Tibial nerve (tissue), 4 donors: ENCODE data around the gene RAB11B. TPM values are rescaled to one million over a fixed set of nuclear protein-coding genes. Genes with fewer than 3 reads are reported as not detected.
"Not testable (repeated sequence)": the region's sequence is repeated elsewhere in the genome, so short reads cannot be mapped to it uniquely, and the experiment has no call there.

ENCODE experiments used
- DNase-seq, 2 donors: peaks; one replicate each; pipeline ENCODE4 v3.0.0-alpha.2; 2019; ENCODE audit warnings: low spot score in 2 of 2
- H3K27ac ChIP-seq, 4 donors: fragments of 200-600 bp; sonication (generic) in 3 of 4; one replicate each; pipeline ENCODE4 v1.5.1; 2017 to 2019; ENCODE audit warnings: mild to moderate bottlenecking in 1 of 4
- H3K27me3 ChIP-seq, 2 donors: fragments of 200-600 bp; sonication (generic) in 1 of 2; one replicate each; pipeline versions ENCODE4 v1.5.1 to v1.6.0; 2017 to 2019
- H3K36me3 ChIP-seq, 3 donors: fragments of 200-600 bp; sonication (generic); one replicate each; pipeline ENCODE4 v1.5.1; 2018 to 2019
- H3K4me1 ChIP-seq, 4 donors: fragments of 200-600 bp; sonication (generic) in 3 of 4; one replicate each; pipeline ENCODE4 v1.5.1; 2017 to 2019
- H3K4me3 ChIP-seq, 4 donors: fragments of 200-600 bp; sonication (generic) in 3 of 4; one replicate each; pipeline ENCODE4 v1.5.1; 2017 to 2019; ENCODE audit warnings: mild to moderate bottlenecking in 1 of 4, moderate library complexity in 1 of 4
- H3K9me3 ChIP-seq, 4 donors: fragments of 200-600 bp; sonication (generic) in 3 of 4; one replicate each; pipeline ENCODE4 v1.5.1; 2017 to 2019
- EP300 ChIP-seq, 2 donors: sonication (generic); formaldehyde crosslinking; IDR thresholded peaks; one replicate each; pipeline ENCODE4 v1.6.1; 2017; ENCODE audit warnings: antibody characterized with exemption in 2 of 2, mild to moderate bottlenecking in 1 of 2
- POLR2A ChIP-seq, 2 donors: fragments of 450-650 bp; IDR thresholded peaks; one replicate each; pipeline ENCODE4 v1.6.1; 2017; ENCODE audit warnings: antibody characterized with exemption in 2 of 2, mild to moderate bottlenecking in 2 of 2, moderate library complexity in 2 of 2
- WGBS, 2 donors: methylation state at CpG; one replicate each; pipeline ENCODE4 v1.1.5; 2018; 5-methylcytosine and 5-hydroxymethylcytosine counted together
- total RNA-seq, 4 donors: library from RNA; depleted of rRNA; stranded (reverse); fragments of >200 nt; gene quantifications; one replicate each; pipeline ENCODE4 v1.1.0, GENCODE V29; 2016
- TF ChIP-seq, protein P1 (sequence below), 5 experiments: fragments of 200-600 bp in 3 of 5; fragments of 450-650 bp in 2 of 5; sonication (generic) in 3 of 5; IDR thresholded peaks; one replicate each; pipeline ENCODE4 v1.5.1; 2016 to 2019; ENCODE audit warnings: antibody characterized with exemption in 5 of 5, mild to moderate bottlenecking in 3 of 5, moderate library complexity in 2 of 5

Gene RAB11B
- total RNA-seq, 4 donors from 2014 or later: 35.6 to 147 (median 68.9) TPM

- Histone ChIP-seq H3K27me3 (no peaks in the 10 kb centered on the region), H3K36me3 (peaks cover 0 to 26% (median 0%) of the 10 kb centered on the region in 3 donors), H3K4me1 (peaks cover 0 to 22% (median 16%) of the 10 kb centered on the region in 4 donors), H3K4me3 (no peak overlapping the region), H3K9me3 (no peaks in the 10 kb centered on the region), H3K27ac (no peak overlapping the region)
- TF ChIP-seq POLR2A (IDR thresholded peaks at IDR 0.05): no peak
- no peak for TF ChIP-seq EP300 (IDR thresholded peaks at IDR 0.05)
- no peak for DNase-seq
- 80 to 92% methylated on average over 6 of the region's 6 CpGs for WGBS, 2 donors
These were observed 51.8 kb downstream of the RAB11B start for GRCh38 chr19:8441725-8442544.

GRCh38 chr19:8444140-8444676 lies 54.0 kb downstream of the RAB11B start:
- DNase-seq, H3K27me3 ChIP-seq, H3K9me3 ChIP-seq: not testable (repeated sequence)
- Histone ChIP-seq H3K27ac (peak overlapping the region; percentile 85 to 99 (median 99)), H3K4me3 (peak overlapping the region; percentile 75 to 100 (median 86)), H3K4me1 (peaks cover 0 to 45% (median 33%) of the 10 kb centered on the region in 4 donors), H3K36me3 (peaks cover 0 to 15% (median 0%) of the 10 kb centered on the region in 3 donors)
- 28 to 29% methylated on average over 32 of the region's 32 CpGs for WGBS, 2 donors

GRCh38 chr19:8444677-8445487 lies 54.7 kb downstream of the RAB11B start, which contains the start of gene HNRNPM:
HNRNPM (plus strand) TSS chr19:8444975; CDS start chr19:8444999, 24 bp downstream.
- peaks cover 0 to 8% (median 0%) of the 10 kb centered on the region in 3 donors for H3K36me3 ChIP-seq
- TF ChIP-seq, protein P1, sequence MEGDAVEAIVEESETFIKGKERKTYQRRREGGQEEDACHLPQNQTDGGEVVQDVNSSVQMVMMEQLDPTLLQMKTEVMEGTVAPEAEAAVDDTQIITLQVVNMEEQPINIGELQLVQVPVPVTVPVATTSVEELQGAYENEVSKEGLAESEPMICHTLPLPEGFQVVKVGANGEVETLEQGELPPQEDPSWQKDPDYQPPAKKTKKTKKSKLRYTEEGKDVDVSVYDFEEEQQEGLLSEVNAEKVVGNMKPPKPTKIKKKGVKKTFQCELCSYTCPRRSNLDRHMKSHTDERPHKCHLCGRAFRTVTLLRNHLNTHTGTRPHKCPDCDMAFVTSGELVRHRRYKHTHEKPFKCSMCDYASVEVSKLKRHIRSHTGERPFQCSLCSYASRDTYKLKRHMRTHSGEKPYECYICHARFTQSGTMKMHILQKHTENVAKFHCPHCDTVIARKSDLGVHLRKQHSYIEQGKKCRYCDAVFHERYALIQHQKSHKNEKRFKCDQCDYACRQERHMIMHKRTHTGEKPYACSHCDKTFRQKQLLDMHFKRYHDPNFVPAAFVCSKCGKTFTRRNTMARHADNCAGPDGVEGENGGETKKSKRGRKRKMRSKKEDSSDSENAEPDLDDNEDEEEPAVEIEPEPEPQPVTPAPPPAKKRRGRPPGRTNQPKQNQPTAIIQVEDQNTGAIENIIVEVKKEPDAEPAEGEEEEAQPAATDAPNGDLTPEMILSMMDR (IDR thresholded peaks at IDR 0.05): peak in 2 of 5 experiments; percentile 13 to 39
- TF ChIP-seq POLR2A (IDR thresholded peaks at IDR 0.05): peak; percentile 87 to 96
- peak in 1 of 2 donors; percentile 96 for TF ChIP-seq EP300 (IDR thresholded peaks at IDR 0.05)
- peak; percentile 98 for DNase-seq
- H3K4me3 ChIP-seq: peak within 1 kb of the TSS; percentile 75 to 100 (median 86)
- 0 to 1% methylated on average over 17 to 29 of the region's 93 CpGs for WGBS, 2 donors
- peak within 1 kb of the TSS; percentile 85 to 99 (median 99) for H3K27ac ChIP-seq
- peaks cover 0 to 48% (median 34%) of the 10 kb centered on the region in 4 donors for H3K4me1 ChIP-seq
- no peaks in the 10 kb centered on the region for H3K9me3 ChIP-seq
- H3K27me3 ChIP-seq: no peaks in the 10 kb centered on the region

DNA sequence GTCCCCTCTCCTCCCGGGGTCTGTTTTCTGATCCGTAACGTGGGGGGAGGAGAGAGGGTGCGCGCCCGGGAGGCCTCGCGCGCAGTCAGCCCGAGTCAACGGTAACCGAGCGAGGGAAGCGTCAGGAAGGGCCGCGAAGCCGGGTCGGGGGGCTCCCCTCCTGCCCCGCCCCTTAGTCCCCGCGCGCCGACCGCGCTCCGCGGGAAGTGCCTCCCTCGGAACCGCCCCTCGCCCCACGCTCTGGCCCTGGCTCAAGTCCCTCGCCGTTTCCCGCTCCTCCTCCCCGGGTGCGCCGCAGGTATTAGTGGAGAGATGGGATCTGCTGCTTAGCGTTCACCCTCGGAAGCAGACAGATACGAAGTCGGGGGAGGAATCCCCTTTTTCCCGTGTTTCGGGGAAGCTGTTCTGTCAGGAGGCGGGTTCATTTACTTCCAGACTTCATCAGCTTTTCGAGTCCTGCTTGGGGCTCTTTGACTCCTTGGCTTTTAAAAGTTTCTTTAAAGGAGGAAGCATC lies 55.4 kb downstream of the RAB11B start:
- Histone ChIP-seq H3K4me3 (peak overlapping the region; percentile 75 to 100 (median 86)), H3K36me3 (peaks cover 0 to 8% (median 0%) of the 10 kb centered on the region in 3 donors), H3K27me3 (no peaks in the 10 kb centered on the region), H3K9me3 (no peaks in the 10 kb centered on the region), H3K27ac (peak overlapping the region; percentile 85 to 99 (median 99)), H3K4me1 (peaks cover 0 to 55% (median 37%) of the 10 kb centered on the region in 4 donors)
- peak in 1 of 2 donors; percentile 30 for DNase-seq
- 1 to 2% methylated on average over 17 to 21 of the region's 45 CpGs for WGBS, 2 donors
- TF ChIP-seq, protein P1 (IDR thresholded peaks at IDR 0.05): no peak
- TF ChIP-seq EP300 (IDR thresholded peaks at IDR 0.05) (no peak), POLR2A (IDR thresholded peaks at IDR 0.05) (no peak)

- no peaks in the 10 kb centered on the region for H3K27me3 ChIP-seq
- H3K4me3 ChIP-seq: peak overlapping the region; percentile 75 to 100 (median 86)
- TF ChIP-seq, protein P1 (IDR thresholded peaks at IDR 0.05): no peak
- no peak for TF ChIP-seq EP300 (IDR thresholded peaks at IDR 0.05)
- TF ChIP-seq POLR2A (IDR thresholded peaks at IDR 0.05): no peak
- peaks cover 0 to 8% (median 0%) of the 10 kb centered on the region in 3 donors for H3K36me3 ChIP-seq
- WGBS, 2 donors: 25 to 29% methylated on average over 16 of the region's 16 CpGs
- H3K9me3 ChIP-seq: no peaks in the 10 kb centered on the region
- H3K4me1 ChIP-seq: peaks cover 0 to 61% (median 38%) of the 10 kb centered on the region in 4 donors
- peak overlapping the region; percentile 85 to 99 (median 99) for H3K27ac ChIP-seq
- no peak for DNase-seq
These were observed 56.0 kb downstream of the RAB11B start for GRCh38 chr19:8446061-8446709.
